ENCODE results near the gene GLG1.

DNA sequence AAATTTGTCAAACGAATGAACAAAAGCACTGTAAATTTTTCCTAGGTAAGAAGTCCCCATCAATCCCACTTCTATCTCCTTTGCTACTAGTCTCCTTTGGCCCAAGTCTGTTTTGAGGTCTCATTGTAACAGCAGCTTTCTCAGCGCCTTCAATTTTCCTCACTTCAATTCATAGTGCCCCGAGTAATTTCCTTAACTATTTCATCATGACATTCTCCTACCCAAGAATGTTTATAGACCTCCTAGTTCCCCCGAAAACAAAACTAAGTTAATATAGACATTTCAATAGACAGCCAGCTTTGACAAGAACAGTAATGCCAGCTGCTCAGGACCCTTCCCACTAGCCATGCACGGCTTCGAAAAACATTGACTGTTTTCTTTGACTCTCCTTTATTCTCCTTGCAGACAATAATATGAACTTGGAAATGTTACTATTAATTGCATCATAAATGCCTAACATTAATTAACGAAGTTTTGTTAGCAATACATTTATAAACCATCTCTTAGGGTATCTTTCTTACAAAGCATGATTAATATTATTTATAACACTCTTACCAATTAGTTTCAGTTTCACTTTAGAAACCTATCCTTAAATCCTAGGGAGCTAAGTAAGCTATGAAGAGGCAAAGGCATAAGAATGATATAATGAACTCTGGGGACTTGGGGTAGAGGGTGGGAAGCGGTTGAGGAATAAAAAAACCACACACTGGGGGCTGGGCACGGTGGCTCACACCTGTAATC, 22.8 kb downstream of the GLG1 start:
- no peak for TF ChIP-seq POLR2A (IDR thresholded peaks at IDR 0.05; ENCODE audit: low read length)
- TF ChIP-seq GATA1 (IDR thresholded peaks at IDR 0.05; ENCODE audit: low read depth, low read length) = no peak
